Gastrocnemius medialis (tissue), 4 donors: ENCODE data around the gene WIF1.

ENCODE experiments used
- CTCF ChIP-seq, 5 experiments: fragments of 450-650 bp in 3 of 5; fragments of 200-600 bp in 2 of 5; sonication (generic) in 2 of 5; IDR thresholded peaks in 4 of 5; conservative IDR thresholded peaks in 1 of 5; 1 replicate in 4 of 5; 2 replicates in 1 of 5; pipeline ENCODE4 v1.5.1; 2016 to 2019; ENCODE audit warnings: antibody characterized with exemption in 5 of 5, mild to moderate bottlenecking in 3 of 5, moderate library complexity in 3 of 5
- POLR2A ChIP-seq, 2 donors: fragments of 450-650 bp; IDR thresholded peaks; one replicate each; pipeline ENCODE4 v1.6.1; 2017; ENCODE audit warnings: antibody characterized with exemption in 2 of 2, mild to moderate bottlenecking in 2 of 2, moderate library complexity in 2 of 2

GRCh38 chr12:65164774-65165173, 43.7 kb upstream of the WIF1 start:
- TF ChIP-seq CTCF (IDR thresholded peaks at IDR 0.05 in 4 of 5, conservative IDR thresholded peaks at IDR 0.05 in 1 of 5), result no peak
- TF ChIP-seq POLR2A (IDR thresholded peaks at IDR 0.05), result no peak
